IMR-90 (cell line): Measurements from ENCODE around the gene SINHCAF. TPM values are rescaled to one million over a fixed set of nuclear protein-coding genes. Genes with fewer than 3 reads are reported as not detected.

Source experiments
- ATAC-seq: fragments of 200-7000 bp; cut with Tn5 transposase; 2 replicates; pipeline ENCODE4 v1.9.1; 2020; ENCODE audit warnings: low read depth, mild to moderate bottlenecking, moderate library complexity
- BruUV-seq: library from RNA; stranded (reverse); fragments of 400-500 nt; replicated peaks from 2 replicates; lab custom pipeline; 2021; lab: Mats Ljungman, UMichigan
- CTCF ChIA-PET: fragments of 300-600 bp; formaldehyde crosslinking; extraction: SDS; loops from one replicate; lab custom pipeline; 2021; ENCODE audit warnings: antibody characterized with exemption; lab: Yijun Ruan, JAX
- POLR2A ChIA-PET: fragments of 300-600 bp; sonication (Branson Sonifier 250); formaldehyde crosslinking; loops from one replicate; lab custom pipeline; 2022; ENCODE audit warnings: antibody characterized with exemption; ENCODE audit not compliant: unreplicated experiment; lab: Charles Lee
- DNase-seq: peaks from one replicate; pipeline ENCODE4 v3.0.0; 2013
- H2AFZ ChIP-seq: replicated peaks from 2 replicates; pipeline ENCODE3; 2013; ENCODE audit warnings: low read length, mild to moderate bottlenecking; ENCODE audit not compliant: poor library complexity
- H2AK5ac ChIP-seq: 2 replicates; pipeline ENCODE4 v1.6.1; 2013; ENCODE audit warnings: low read depth, low read length, inconsistent platforms
- H2AK9ac ChIP-seq: replicated peaks from 2 replicates; pipeline ENCODE3; 2013; ENCODE audit warnings: mild to moderate bottlenecking, low read depth, low read length, moderate library complexity; ENCODE audit not compliant: poor library complexity
- H2BK120ac ChIP-seq: 2 replicates; pipeline ENCODE4 v1.6.1; 2013; ENCODE audit warnings: low read depth, low read length, inconsistent platforms
- H2BK15ac ChIP-seq: 3 replicates; pipeline ENCODE4 v1.6.1; 2013; ENCODE audit warnings: low read depth, low read length, inconsistent platforms
- H2BK20ac ChIP-seq: 2 replicates; pipeline ENCODE4 v1.6.1; 2013; ENCODE audit warnings: low read depth, mild to moderate bottlenecking, inconsistent platforms, low read length, moderate library complexity
- H2BK5ac ChIP-seq: 2 replicates; pipeline ENCODE4 v1.6.1; 2013; ENCODE audit warnings: mild to moderate bottlenecking, low read depth, low read length, inconsistent platforms; ENCODE audit not compliant: poor library complexity, severe bottlenecking
- H3K14ac ChIP-seq: replicated peaks from 2 replicates; pipeline ENCODE4 v1.6.1; 2013; ENCODE audit warnings: low read depth, low read length, inconsistent platforms
- H3K18ac ChIP-seq: 2 replicates; pipeline ENCODE4 v1.6.1; 2013; ENCODE audit warnings: low read depth, low read length, control low read depth
- H3K23ac ChIP-seq: 2 replicates; pipeline ENCODE4 v1.6.1; 2013; ENCODE audit warnings: low read depth, low read length, inconsistent platforms
- H3K27ac ChIP-seq: 2 replicates; pipeline ENCODE4 v1.5.1; 2013; ENCODE audit warnings: mild to moderate bottlenecking, control low read depth, low read length; ENCODE audit not compliant: insufficient read depth
- H3K27me3 ChIP-seq: 2 replicates; pipeline ENCODE4 v1.6.1; 2013; ENCODE audit warnings: low read length; ENCODE audit not compliant: control insufficient read depth, insufficient read depth
- H3K36me3 ChIP-seq: 2 replicates; pipeline ENCODE4 v1.6.1; 2013; ENCODE audit warnings: low read length, mixed read lengths; ENCODE audit not compliant: control insufficient read depth, insufficient read depth
- H3K4ac ChIP-seq: 2 replicates; pipeline ENCODE4 v1.6.1; 2013; ENCODE audit warnings: low read depth, low read length, inconsistent platforms
- H3K4me1 ChIP-seq: 2 replicates; pipeline ENCODE4 v1.6.1; 2013; ENCODE audit warnings: low read length, mixed read lengths; ENCODE audit not compliant: control insufficient read depth, insufficient read depth
- H3K4me2 ChIP-seq: 2 replicates; pipeline ENCODE4 v1.6.1; 2013; ENCODE audit warnings: low read depth, mild to moderate bottlenecking, control low read depth, low read length, moderate library complexity
- H3K4me3 ChIP-seq: 2 replicates; pipeline ENCODE4 v1.5.1; 2013; ENCODE audit warnings: low read depth, mild to moderate bottlenecking, control low read depth, low read length, moderate library complexity; ENCODE audit not compliant: insufficient read depth
- H3K56ac ChIP-seq: 2 replicates; pipeline ENCODE4 v1.6.1; 2013; ENCODE audit warnings: low read length, inconsistent platforms; ENCODE audit not compliant: insufficient read depth; ENCODE audit errors: extremely low read depth
- H3K79me1 ChIP-seq, 2 experiments: 2 replicates each; pipeline ENCODE4 v1.6.1; 2013; ENCODE audit warnings: low read length in 2 of 2, inconsistent platforms in 1 of 2, low read depth in 1 of 2
- H3K9ac ChIP-seq: 2 replicates; pipeline ENCODE4 v1.6.1; 2013; ENCODE audit warnings: low read depth, low read length, control low read depth
- H3K9me1 ChIP-seq: 2 replicates; pipeline ENCODE4 v1.6.1; 2013; ENCODE audit warnings: low read length, inconsistent platforms; ENCODE audit not compliant: insufficient read depth
- H3K9me3 ChIP-seq: 2 replicates; pipeline ENCODE4 v1.6.1; 2013; ENCODE audit warnings: low read length; ENCODE audit not compliant: control insufficient read depth, insufficient read depth
- H4K20me1 ChIP-seq: 2 replicates; pipeline ENCODE4 v1.6.1; 2013; ENCODE audit warnings: low read length, inconsistent platforms; ENCODE audit not compliant: insufficient read depth
- H4K5ac ChIP-seq: 2 replicates; pipeline ENCODE4 v1.6.1; 2013; ENCODE audit warnings: mild to moderate bottlenecking, low read depth, low read length, control low read depth
- H4K8ac ChIP-seq, 2 experiments: 2 replicates each; pipeline ENCODE4 v1.6.1; 2013; ENCODE audit warnings: low read depth in 2 of 2, low read length in 2 of 2, control low read depth in 1 of 2, inconsistent platforms in 1 of 2
- H4K91ac ChIP-seq: 2 replicates; pipeline ENCODE4 v1.6.1; 2013; ENCODE audit warnings: low read depth, low read length, inconsistent platforms; ENCODE audit not compliant: insufficient read depth
- BHLHE40 ChIP-seq: fragments of 150-350 bp; IDR thresholded peaks from 2 replicates; pipeline ENCODE4 v1.6.1; 2016; ENCODE audit warnings: mild to moderate bottlenecking, low read depth, low read length
- CHD1 ChIP-seq: IDR thresholded peaks from 2 replicates; pipeline ENCODE4 v1.6.1; 2012; ENCODE audit warnings: low read depth, low read length, improper control_type of control experiment
- CTCF ChIP-seq: conservative IDR thresholded peaks from 2 replicates; pipeline ENCODE4 v1.5.1; 2012; ENCODE audit warnings: mild to moderate bottlenecking, low read depth, low read length, improper control_type of control experiment
- MAZ ChIP-seq: IDR thresholded peaks from 2 replicates; pipeline ENCODE4 v1.6.1; 2012; ENCODE audit warnings: low read depth, mild to moderate bottlenecking, low read length, improper control_type of control experiment, moderate library complexity, borderline replicate concordance
- WGBS, 2 experiments: methylation state at CpG; one replicate each; pipeline versions ENCODE4 v1.1.5 to v1.1.7; 2013; ENCODE audit warnings: missing lambda C conversion rate in 2 of 2; ENCODE audit not compliant: insufficient read length in 1 of 2; ENCODE audit errors: extremely low coverage in 2 of 2; 5-methylcytosine and 5-hydroxymethylcytosine counted together
- dilution Hi-C: fragments of 300-500 bp; cut with HindIII; formaldehyde crosslinking; loops from one replicate; pipeline ENCODE4 v1.14.3; 2018; ENCODE audit warnings: low sequenced_read_pairs; ENCODE audit not compliant: unreplicated experiment
- in situ Hi-C: fragments of 300-500 bp; cut with MboI; formaldehyde crosslinking; loops from 3 replicates; pipeline ENCODE4 v1.14.3; 2019; ENCODE audit warnings: low sequenced_read_pairs, inconsistent platforms, mixed read lengths
- intact Hi-C: fragments of 100-400 bp; cut with micrococcal nuclease; formaldehyde crosslinking; loops from 2 replicates; pipeline ENCODE4 v1.10.0; 2022
- polyA plus RNA-seq, 3 experiments: library from polyadenylated mRNA; depleted of rRNA; stranded (reverse); fragments of >200 nt; gene quantifications; 2 replicates each; pipeline ENCODE4 v1.2.3, GENCODE V29; 2012; ENCODE audit warnings: low replicate concordance in 1 of 3
- total RNA-seq: library from RNA; depleted of rRNA; stranded (reverse); fragments of >200 nt; gene quantifications from 2 replicates; pipeline ENCODE4 v1.2.3, GENCODE V29; 2012

SINHCAF gene
- total and polyA plus RNA-seq, 2 of the 4 experiments (the other 2 are of a cell fraction) = 21.6 to 30.8 TPM

- Histone ChIP-seq H3K4me1 (peaks cover 4% of the 10 kb centered on the region), H4K20me1 (peaks cover 37% of the 10 kb centered on the region), H3K27ac (no peak overlapping the region), H3K4ac (no peak overlapping the region), H3K23ac (no peak overlapping the region), H2AK9ac (no peak overlapping the region), H3K56ac (no peak overlapping the region), H3K4me2 (no peak overlapping the region), H4K5ac (no peak overlapping the region), H2BK120ac (no peak overlapping the region), H4K91ac (no peak overlapping the region), H3K79me1 (peaks cover 8 to 58% of the 10 kb centered on the region in 2 experiments; a peak in 3 of 4 replicates), H2AFZ (no peak overlapping the region), H2BK5ac (no peak overlapping the region), H3K9ac (no peak overlapping the region), H3K14ac (no peak overlapping the region), H3K9me1 (no peaks in the 10 kb centered on the region; the same call in 1 of the 2 replicates), H2AK5ac (no peak overlapping the region), H3K4me3 (no peak overlapping the region), H3K9me3 (no peaks in the 10 kb centered on the region), H4K8ac (no peak overlapping the region), H3K27me3 (no peaks in the 10 kb centered on the region), H2BK15ac (no peak overlapping the region), H2BK20ac (no peak overlapping the region), H3K18ac (no peak overlapping the region), H3K36me3 (no peaks in the 10 kb centered on the region)
- in situ Hi-C loops = no loop called here
- ChIA-PET CTCF (no interaction called here), POLR2A (no interaction called here)
- WGBS, 2 experiments = no CpG with 5 or more reads among the region's 2 CpGs
- TF ChIP-seq CTCF = no peak
- no peak for TF ChIP-seq CHD1
- TF ChIP-seq MAZ = no peak
- no peak for TF ChIP-seq BHLHE40
- DNase-seq (no peak), ATAC-seq (no peak)
- intact Hi-C loops = no loop called here
- BruUV-seq = no TSS peak
- dilution Hi-C loops = no loop called here
Observed at GRCh38 chr12:31318657-31319269, 7.2 kb downstream of the SINHCAF start.
